ENCODE measurements around the gene GAS2L2. TPM values are rescaled to one million over a fixed set of nuclear protein-coding genes. Genes with fewer than 3 reads are reported as not detected.

Gene GAS2L2
- 0.05 TPM in 1 of 2 replicates, not detected in the other for total RNA-seq (2014; rRNA removed; shearing (Covaris generic))
- 0.03 TPM in 1 of 2 replicates, not detected in the other for polyA plus RNA-seq (2015; cell fraction: cytosol; rRNA removed)
- polyA plus RNA-seq (2015; cell fraction: nucleus; rRNA removed) = 0.06 and 0.16 TPM in 2 replicates

DNA sequence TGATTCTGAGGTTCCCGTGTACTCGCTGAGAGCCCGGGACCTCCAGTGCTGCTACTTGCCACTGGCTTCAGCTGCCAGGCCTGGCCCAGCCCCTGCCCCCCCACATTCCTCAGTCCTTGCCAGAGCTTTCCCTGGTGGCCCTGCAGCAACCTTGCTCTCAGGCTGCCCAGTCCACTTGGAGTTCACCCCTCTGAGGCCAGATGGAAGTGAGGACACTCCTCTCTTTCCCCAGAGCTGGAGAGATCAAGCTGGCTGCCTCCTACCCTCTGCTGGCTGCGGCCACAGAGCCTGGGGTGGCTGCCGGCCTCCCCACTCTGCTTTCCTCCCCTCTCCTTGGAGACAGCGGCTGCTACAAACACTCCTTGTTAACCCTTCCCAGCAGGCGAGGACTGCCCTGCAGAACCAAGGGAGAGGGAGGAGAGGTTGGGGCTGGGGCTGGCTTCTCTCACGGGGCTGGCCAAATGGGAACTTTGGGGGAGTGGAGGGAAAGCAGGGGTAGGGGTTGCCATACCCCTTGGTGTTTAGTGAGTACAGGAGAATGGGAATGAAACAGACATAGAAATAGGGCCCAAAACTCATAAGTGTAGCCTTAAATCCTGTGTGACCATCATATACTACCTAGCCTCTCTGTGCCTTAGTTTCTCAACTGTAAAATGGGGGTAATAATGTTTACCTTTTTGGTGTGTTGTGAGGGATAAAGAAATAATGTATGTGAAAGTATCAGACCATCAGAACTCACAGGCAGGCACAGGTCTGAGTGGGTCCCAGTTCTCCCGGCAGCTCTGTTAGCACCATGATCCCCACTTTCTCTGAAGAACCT is at the start of gene GAS2L2:
GAS2L2 (minus strand) TSS at position 295 of the 820 bp plus-strand sequence. CDS start 389 bp downstream, outside the sequence.
- no peak for DNase-seq (ENCODE audit: low read depth)

DNA sequence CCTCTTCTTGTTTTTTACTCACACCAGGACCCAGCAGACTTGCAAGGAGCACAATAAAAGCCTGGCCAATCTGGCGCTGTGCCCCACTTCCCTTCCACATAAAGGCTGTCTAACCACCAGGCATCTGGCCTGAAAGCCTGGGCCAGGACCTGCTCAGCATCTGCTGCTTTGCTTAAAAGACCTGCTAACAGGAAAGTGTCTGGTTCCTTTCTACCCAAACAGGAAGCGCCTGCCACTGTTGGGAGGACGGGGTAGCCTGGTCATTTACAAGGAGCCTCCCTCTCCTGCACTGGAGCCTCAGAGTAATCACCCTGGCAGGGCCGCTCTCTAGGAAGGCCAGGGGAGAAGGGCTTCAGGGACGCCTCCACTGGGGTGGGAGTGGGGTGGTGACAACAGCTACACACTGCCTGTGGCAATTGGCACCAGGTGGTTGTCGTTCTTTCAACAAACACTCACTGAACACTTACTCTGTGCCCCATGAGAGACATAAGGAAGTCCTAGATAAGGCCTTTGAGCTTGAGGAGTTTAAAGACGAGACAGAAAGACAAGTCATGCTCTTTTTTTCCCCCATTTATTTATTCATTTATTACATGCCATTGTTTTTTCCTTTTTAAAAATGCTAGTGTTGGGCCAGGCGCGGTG is 48.7 kb upstream of the GAS2L2 start:
- peak; percentile 62 for DNase-seq (ENCODE audit: low read depth)

DNA sequence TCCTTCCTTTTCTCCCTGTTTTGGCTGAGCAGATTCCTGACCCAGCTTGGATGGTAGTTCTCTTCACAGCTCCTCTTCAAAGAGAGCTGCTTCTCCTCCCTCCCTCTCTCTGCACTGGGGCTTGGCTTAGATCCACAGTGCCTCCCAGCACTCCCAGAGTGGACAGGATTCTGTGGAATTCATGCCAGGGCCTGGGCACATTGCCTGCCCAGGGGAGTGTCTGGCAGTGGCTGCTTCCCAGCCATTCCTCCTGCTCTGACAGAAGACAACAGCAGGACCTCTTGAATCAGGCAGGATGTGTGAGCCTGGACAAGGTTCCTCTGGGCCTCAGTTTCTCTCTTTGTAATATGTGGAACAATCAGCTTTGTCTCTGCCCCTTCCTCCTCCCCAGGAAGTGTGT is 46.9 kb upstream of the GAS2L2 start:
- peak; percentile 30 for DNase-seq (ENCODE audit: low read depth)

DNA sequence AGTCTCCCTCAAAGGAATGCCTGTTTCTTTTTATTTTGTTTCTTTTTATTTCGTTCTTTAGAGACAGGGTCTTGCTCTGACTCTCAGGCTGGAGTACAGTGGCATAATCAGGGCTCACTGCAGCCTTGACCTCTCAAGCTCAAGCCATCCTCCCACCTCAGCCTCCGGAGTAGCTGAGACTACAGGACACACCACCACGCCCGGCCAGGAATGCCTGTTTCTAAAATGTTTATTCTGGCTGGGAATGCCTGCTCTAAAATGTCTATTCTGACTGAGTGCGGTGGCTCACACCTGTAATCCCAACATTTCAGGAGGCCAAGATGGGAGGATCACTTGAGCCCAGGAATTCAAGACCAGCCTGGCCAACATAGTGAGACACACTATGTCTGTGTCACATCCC is 44.9 kb upstream of the GAS2L2 start:
- no peak for DNase-seq (ENCODE audit: low read depth)

DNA sequence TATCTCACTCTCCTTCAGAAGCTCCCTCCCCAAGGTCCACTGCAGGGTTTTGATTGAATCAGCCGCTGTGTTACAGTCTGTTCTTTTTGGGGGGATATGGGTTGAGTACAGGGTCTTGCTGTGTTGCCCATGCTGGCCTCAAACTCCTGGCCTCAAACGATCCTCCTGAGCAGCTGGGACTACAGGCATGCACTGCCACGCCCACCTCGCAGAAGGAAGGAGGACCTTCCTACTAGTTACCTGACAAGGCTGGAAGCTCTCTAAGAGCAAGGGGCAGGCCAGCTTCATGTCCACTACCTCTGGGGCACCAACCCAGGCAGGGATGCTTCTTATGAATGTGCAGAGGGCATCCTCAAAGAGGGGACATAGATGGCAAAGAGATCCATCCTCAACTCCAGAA is 44.3 kb upstream of the GAS2L2 start:
- no peak for DNase-seq (ENCODE audit: low read depth)

DNA sequence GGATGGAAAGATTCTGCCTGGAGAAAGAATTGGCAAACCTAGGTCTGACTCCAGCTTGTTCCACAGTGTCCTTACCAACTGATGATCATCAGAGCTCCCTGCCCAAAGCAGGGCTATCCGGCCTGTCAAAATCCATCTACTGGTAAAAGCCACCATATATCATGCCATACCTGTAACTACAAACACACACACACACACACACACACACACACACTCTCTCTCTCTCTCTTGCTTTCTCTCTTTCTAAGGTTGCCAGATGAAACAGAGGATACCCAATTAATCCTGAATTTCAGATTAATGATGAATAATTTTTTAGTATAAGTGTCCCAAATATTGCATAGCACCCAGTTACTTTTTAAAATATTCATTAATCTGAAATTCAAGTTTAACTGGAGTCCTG is 43.9 kb upstream of the GAS2L2 start:
- no peak for DNase-seq (ENCODE audit: low read depth)

DNA sequence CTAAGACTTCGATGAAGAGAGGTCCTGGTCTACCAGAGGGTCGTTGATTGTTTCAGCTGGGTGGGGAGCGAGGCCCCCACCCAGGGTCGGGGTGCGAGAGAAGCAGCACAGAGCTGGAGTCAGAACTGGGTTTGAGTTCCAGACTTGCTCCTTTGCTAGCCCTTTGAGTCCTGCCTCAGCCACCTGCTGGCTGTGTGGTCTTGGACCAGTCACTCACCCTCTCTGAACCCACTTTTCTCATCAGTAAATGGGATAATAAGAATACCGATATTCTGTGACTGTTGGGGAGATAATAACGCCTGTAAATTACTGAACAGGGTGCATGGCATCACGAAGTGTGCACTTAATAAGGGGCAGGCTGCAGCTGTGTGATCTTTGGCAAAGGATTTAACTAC is 42.8 kb upstream of the GAS2L2 start:
- DNase-seq (ENCODE audit: low read depth) = no peak

DNA sequence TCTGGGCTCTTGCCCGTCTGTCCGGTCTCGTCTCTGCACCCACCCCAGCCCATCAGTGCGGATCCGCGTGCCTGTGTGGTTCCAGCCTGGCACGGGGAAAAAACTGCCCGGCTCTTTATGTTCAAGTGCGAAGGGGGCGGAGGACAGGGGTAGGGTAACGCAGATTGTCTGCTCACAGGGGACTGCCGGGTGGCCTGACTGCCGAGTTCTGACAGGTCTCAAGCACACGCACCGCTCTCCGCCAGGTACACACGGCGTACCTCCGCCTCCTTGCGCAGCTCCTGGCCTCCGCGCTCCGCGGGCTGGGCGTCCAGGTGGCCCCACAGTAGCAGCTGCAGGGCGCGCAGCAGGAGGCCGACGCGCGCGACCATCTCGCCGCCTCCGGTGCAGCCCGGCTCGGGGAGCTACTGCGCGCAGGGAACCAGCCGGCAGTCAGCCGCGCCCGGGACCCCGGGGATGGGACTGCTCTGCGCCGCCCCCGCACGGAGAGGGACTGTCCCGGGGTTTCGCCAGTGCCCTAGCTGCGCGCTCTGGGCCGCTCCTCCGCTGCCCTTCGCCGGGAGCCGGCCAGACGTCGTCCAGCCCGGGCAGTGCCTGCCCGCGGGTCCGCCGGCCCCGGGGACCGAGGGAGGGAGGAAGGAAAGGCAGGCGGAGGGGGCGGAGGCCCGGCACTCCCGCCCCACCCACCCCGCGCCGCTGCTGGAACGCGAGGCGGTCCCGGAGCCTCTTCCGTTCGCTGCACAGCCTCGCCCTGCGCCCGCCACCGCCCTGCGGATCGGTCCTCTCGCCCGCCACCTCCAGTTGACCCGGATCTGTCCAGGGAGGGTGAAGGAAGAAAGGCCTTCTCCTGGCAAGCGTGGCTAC is 42.2 kb upstream of the GAS2L2 start, which contains the start of gene MMP28:
MMP28 (minus strand) TSS at position 635 of the 864 bp plus-strand sequence; CDS start at position 371, 264 bp downstream.
- DNase-seq (ENCODE audit: low read depth) = no peak

DNA sequence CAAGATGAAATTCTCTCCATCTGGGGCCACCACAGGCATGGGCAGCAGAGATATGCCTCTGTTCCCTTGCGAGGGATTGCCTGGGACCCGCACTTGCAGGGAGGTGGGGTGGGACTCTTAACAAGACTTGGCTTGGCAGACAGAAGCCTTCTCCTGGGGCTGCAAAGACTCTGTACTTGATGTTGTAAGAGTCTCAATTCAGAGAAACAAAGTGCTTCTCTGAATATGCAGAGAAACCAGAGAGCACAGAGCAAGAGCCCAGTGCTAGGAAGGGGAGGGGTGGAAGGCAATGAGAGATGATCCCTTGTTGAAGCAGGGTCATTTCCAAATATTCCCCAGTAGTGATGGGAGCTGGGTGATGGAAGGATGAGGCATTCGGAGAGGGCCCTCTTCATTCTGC is 40.2 kb upstream of the GAS2L2 start:
- DNase-seq (ENCODE audit: low read depth) = no peak

DNA sequence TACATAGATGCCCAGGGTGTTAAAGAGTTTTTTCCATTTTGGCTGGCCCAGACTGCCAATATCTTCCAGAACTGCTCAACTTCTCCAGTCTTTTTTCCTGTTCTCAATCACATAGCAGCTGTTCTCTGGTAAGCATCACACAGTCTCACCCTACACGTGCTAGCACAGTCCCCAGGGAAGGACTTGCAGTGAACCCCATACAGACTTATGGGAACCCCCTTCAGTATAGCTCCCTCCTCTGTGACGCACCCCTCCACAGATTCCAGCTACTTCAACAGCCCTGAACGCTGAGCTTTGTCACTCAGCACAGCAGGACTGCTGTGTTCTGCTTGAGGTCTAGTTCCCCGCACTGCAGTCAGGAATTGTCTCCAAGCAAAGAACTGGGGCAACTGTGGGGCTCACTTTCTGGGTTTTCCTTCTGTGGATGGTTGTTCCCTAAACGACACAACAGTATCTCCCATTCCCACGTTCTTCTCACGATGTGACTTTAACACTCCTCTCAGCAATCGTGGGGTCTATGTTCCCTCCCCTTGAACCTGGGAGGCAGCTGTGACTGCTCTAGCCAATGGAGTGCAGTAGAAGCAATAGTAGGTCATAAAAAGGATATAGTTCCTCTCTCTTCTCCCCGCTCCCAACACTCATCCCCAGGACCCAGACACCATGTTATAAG is 38.8 kb upstream of the GAS2L2 start:
- DNase-seq (ENCODE audit: low read depth) = no peak

DNA sequence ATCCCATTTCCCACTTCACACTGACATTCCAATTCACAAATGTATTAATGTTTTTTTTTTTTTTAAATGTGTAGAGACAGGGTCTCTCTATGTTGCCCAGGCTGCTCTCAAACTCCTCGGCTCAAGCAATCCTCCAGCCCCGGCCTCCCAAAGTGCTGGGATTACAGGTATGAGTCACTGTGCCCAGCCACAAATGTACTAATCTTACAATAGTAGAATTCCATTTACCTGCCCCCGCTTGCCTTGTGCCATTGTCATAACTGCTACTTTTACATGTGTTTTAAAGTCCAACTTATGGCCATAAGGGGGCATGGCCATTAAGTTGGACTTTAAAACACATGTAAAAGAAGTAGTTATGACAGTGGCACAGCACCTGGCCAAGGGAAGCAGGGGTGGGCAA is 37.8 kb upstream of the GAS2L2 start:
- peak; percentile 50 for DNase-seq (ENCODE audit: low read depth)

DNA sequence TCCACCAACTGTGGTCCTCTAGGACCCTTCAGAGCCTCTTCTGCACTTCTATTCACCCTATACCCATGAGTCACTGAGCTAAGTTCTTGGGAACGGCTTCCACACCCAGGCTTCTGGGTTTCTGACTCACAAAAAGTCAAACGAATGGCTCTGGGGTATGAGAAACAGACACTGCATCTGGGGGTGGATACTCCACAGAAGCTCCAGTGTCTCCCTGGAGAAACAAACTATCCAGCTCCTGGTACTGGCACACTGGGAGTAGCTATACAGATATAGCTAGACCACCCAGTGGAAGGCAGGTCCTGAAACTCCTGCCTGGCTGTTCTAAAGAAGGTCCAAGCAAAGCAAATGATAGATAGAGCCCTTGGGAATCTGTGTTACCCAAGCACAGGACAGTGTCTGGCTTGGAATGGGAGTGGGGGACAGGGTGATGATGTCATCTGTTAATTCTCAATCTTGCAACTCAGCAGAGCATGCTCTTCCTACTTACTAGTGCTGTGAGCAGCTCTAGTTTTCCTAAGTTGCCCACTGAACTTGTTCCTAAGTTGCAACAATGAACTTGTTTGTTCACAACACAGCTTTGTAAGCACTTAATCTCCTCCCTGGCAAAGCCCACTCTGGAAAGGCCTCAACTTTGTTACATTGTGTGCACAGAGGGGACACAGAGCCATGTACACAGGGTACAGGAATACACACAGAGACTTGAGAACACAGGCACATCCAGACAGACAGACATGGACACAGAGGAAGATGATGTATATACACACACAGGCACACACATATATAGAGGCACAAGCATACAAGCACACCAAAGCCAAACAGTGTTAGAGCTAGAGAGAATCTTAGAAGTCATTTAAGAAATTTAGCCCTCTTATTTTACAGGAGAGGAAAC is 35.7 kb upstream of the GAS2L2 start:
- DNase-seq (ENCODE audit: low read depth) = peak; percentile 90

DNA sequence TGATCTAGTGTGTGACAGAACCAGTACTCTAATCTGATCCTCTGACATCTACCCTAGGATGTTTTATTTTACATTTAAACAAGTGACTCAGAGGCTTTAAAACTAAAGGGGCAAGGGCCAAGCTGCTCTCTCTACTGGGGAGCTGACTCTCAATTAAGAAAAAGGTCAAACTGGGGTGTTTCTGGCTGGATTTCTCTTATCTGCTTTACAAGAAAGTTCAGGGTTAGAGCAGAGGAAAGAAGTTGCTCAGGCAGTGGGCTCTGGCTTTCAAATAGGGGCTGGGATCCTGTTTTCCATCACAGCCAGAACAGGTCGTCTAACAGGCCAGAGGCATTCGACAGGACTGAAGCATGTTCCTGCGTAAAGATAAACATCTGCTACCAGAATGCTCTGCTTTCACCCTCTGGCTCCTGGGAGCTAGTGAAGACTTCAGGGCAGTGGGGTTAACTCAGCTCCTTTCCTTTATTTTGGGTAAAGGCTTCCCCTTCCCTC is 33.9 kb upstream of the GAS2L2 start:
- DNase-seq (ENCODE audit: low read depth) = no peak

DNA sequence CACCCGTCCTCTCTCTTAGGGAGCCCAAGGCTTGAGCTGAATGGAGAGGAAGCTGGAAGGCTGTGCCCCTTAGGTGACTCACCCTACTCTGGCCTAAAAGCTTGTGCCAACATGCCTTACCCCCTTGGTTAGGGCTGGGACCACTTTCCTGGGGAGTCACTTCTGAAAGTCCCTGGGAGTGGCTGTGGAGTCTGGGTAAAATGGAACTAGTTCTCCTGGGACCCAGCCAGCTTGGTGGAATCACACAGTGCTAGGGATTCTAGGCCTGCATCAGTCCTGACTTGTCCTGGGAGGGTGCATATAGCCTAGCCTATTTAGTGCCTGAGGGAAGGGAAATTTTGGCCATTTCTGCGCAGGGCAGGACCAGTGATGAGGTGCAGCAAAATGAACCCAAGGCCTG is 31.9 kb upstream of the GAS2L2 start:
- no peak for DNase-seq (ENCODE audit: low read depth)

DNA sequence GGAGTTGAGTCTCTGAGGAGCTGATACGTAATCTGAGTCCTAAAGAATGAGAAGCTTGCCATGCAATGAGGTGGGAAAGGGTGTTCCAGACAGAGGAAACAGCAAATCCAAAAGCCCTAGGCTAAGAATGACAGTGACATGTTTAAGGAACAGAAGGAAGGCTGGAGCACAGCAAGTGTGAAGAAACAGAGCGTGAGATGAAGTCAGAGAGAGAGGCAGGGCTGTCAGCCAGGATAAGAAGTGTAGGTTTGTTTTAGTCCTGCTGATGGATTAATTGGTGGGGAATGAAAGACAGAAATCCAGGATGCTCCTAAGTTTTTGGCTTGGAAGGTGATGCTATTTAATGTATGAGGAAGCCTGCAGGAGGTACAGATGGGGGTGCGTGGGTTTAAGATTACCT is 27.9 kb upstream of the GAS2L2 start:
- DNase-seq (ENCODE audit: low read depth) = no peak

DNA sequence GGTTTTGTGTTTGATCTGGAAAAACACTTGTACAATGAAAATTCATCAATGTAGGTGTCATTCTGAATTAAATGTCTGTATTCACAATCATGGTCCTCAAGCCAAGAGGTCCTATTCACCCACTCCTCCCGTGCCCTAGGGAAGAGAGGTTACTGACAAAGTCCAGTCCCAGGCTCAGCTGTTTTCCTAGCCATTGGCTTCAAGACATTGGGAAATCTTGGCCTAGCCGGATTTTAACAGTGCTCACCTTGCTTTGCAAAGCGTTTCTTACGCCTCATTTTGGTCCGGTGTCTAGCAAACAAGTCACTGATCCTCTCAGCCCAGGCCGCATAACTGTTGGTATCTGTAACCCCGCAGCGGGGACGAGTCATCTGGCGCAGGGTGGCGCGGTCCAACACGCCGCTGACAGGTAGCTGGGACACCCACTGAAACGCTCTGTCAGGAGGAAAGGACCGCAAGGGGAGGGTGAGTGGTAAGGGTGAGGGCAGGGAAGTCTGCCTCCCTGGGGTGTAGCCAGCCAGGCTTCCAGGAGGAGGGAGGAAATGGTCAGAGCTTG is 25.7 kb upstream of the GAS2L2 start:
- no peak for DNase-seq (ENCODE audit: low read depth)

DNA sequence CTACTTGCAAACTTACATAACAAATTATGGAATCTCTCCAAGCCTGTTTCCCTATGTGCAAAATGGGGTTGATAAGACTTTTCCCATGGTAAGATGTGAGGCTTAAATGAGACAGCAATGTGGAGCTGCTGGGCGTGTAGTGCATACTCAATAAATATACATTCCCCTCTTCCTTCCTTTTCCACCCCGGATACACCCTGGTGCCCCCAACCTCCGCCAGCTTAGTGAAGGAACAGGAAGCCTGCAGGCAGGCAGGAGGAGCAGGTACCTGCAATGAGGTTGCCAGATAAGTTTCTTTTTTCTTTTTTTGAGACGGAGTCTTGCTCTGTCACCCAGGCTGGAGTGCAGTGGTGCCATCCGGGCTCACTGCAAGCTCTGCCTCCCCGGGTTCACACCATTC is 22.5 kb upstream of the GAS2L2 start:
- DNase-seq (ENCODE audit: low read depth) = no peak

DNA sequence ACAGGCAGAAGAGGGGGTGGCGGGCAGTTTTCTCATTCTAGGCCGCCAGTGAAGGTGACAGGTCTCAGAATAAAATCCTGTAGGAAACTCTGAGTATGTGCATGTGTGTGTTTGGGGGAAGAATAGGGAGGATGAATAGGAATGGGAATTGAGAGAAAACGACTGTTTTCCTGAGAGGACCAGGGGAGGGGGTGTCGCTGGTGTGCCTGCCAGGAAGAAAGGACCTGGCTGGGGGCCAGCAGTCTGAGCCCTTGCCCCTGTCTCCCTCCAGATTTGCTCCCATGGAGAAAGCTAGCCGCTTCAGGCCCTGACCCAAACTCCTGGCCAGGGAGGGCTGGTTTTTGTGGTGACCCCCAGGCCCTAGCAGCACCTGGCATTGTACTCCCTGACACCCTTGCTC is 22.0 kb upstream of the GAS2L2 start:
- no peak for DNase-seq (ENCODE audit: low read depth)

DNA sequence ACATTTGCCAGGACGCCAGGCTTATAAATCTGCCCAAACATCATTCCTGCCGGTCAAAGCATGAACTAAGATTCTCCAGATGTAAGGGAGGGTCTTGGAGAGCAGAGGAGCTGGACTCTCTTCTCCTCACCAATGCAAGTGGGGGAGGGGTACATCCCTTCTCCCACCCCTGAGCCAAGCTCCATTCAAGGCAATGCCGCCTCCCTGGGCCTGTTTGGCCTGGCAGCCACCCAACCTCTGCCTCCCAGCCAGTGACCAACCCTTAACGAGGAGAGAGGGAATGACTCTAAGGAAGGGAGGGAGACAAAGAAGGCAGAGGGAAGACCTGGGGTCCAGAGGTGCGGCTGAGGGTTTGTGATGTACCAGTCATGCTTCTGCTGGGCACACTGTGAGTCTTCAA is 21.5 kb upstream of the GAS2L2 start:
- peak; percentile 38 for DNase-seq (ENCODE audit: low read depth)

All from HT1080 (cell line).